Tibial nerve (tissue), 3 donors: ENCODE data around the gene MYRF.

Source experiments
- POLR2A ChIP-seq, 2 donors: fragments of 450-650 bp; IDR thresholded peaks; one replicate each; pipeline ENCODE4 v1.6.1; 2017; ENCODE audit warnings: antibody characterized with exemption in 2 of 2, mild to moderate bottlenecking in 2 of 2, moderate library complexity in 2 of 2
- TF ChIP-seq, protein P1 (sequence below), 5 experiments: fragments of 200-600 bp in 3 of 5; fragments of 450-650 bp in 2 of 5; sonication (generic) in 3 of 5; IDR thresholded peaks; one replicate each; pipeline ENCODE4 v1.5.1; 2016 to 2019; ENCODE audit warnings: antibody characterized with exemption in 5 of 5, mild to moderate bottlenecking in 3 of 5, moderate library complexity in 2 of 5

DNA sequence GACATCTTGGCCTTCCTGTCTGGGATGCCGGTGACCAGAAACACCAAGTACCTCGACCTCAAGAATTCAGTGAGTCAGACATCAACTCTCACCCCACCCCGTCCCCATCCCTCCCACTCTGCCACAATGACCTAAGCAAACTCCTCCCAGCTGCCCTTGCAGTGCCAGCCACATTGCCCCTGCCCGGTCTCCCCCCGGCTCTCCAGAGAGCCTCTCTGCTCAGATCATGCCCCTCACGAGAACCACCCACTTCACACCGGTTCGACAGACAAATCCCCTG is 23.6 kb upstream of the MYRF start:
- TF ChIP-seq, protein P1, sequence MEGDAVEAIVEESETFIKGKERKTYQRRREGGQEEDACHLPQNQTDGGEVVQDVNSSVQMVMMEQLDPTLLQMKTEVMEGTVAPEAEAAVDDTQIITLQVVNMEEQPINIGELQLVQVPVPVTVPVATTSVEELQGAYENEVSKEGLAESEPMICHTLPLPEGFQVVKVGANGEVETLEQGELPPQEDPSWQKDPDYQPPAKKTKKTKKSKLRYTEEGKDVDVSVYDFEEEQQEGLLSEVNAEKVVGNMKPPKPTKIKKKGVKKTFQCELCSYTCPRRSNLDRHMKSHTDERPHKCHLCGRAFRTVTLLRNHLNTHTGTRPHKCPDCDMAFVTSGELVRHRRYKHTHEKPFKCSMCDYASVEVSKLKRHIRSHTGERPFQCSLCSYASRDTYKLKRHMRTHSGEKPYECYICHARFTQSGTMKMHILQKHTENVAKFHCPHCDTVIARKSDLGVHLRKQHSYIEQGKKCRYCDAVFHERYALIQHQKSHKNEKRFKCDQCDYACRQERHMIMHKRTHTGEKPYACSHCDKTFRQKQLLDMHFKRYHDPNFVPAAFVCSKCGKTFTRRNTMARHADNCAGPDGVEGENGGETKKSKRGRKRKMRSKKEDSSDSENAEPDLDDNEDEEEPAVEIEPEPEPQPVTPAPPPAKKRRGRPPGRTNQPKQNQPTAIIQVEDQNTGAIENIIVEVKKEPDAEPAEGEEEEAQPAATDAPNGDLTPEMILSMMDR (IDR thresholded peaks at IDR 0.05), result no peak
- no peak for TF ChIP-seq POLR2A (IDR thresholded peaks at IDR 0.05)
